Stimulated activated naive CD8-positive, alpha-beta T cell treated with anti-CD3 and anti-CD28 coated beads, Interleukin-15, Interleukin-2, amounts not matched to agents 100 ng/mL and 50 ng/mL, for 24 hours (primary cell): ENCODE data around the gene PNMA3.
A peak's percentile ranks its signal among the peaks of the same experiment; 100 is the strongest.
"Not testable (repeated sequence)": the region's sequence is repeated elsewhere in the genome, so short reads cannot be mapped to it uniquely, and the experiment has no call there.

Experiments used
- H3K27ac Mint-ChIP-seq: one replicate; pipeline ENCODE4 v1.8.0; 2021; ENCODE audit warnings: mild to moderate bottlenecking, mixed read lengths
- H3K27me3 Mint-ChIP-seq: one replicate; pipeline ENCODE4 v1.8.0; 2021; ENCODE audit warnings: mixed read lengths
- H3K36me3 Mint-ChIP-seq: one replicate; pipeline ENCODE4 v1.8.0; 2021; ENCODE audit warnings: low read depth, mixed read lengths
- H3K4me1 Mint-ChIP-seq: one replicate; pipeline ENCODE4 v1.8.0; 2021; ENCODE audit warnings: low read depth, mixed read lengths
- H3K4me3 Mint-ChIP-seq: one replicate; pipeline ENCODE4 v1.8.0; 2021; ENCODE audit warnings: mild to moderate bottlenecking, mixed read lengths
- H3K9me3 Mint-ChIP-seq: one replicate; pipeline ENCODE4 v1.8.0; 2021; ENCODE audit warnings: mixed read lengths

The PNMA3 gene

GRCh38 chrX:153055871-153056749 lies at the start of gene PNMA3:
Gene PNMA3, plus strand, starts transcription at chrX:153056470. Its CDS starts 586 bp downstream, at chrX:153057056.
- Mint-ChIP-seq H3K27ac (no peak within 1 kb of the TSS), H3K36me3 (no peaks in the 10 kb centered on the region), H3K27me3 (no peaks in the 10 kb centered on the region), H3K4me3 (no peak within 1 kb of the TSS), H3K9me3 (no peaks in the 10 kb centered on the region), H3K4me1 (no peaks in the 10 kb centered on the region)

- not testable (repeated sequence) for H3K27ac Mint-ChIP-seq, H3K9me3 Mint-ChIP-seq, H3K36me3 Mint-ChIP-seq, H3K4me3 Mint-ChIP-seq, H3K4me1 Mint-ChIP-seq
- peaks cover 16% of the 10 kb centered on the region for H3K27me3 Mint-ChIP-seq
Measured at GRCh38 chrX:153017174-153017573, 39.1 kb upstream of the PNMA3 start.

- Mint-ChIP-seq H3K36me3 (no peaks in the 10 kb centered on the region), H3K4me1 (peaks cover 4% of the 10 kb centered on the region), H3K4me3 (no peak overlapping the region), H3K9me3 (no peaks in the 10 kb centered on the region), H3K27me3 (peaks cover 10% of the 10 kb centered on the region), H3K27ac (no peak overlapping the region)
Measured at GRCh38 chrX:153019166-153019565, 37.1 kb upstream of the PNMA3 start.

GRCh38 chrX:153026501-153026900 lies 29.8 kb upstream of the PNMA3 start:
- not testable (repeated sequence) for H3K4me1 Mint-ChIP-seq, H3K27me3 Mint-ChIP-seq, H3K27ac Mint-ChIP-seq, H3K9me3 Mint-ChIP-seq, H3K36me3 Mint-ChIP-seq, H3K4me3 Mint-ChIP-seq

GRCh38 chrX:153028487-153028886 lies 27.8 kb upstream of the PNMA3 start:
- not testable (repeated sequence) for H3K4me3 Mint-ChIP-seq, H3K27me3 Mint-ChIP-seq, H3K36me3 Mint-ChIP-seq, H3K9me3 Mint-ChIP-seq, H3K27ac Mint-ChIP-seq
- peaks cover 14% of the 10 kb centered on the region for H3K4me1 Mint-ChIP-seq

GRCh38 chrX:153029162-153029561 lies 27.1 kb upstream of the PNMA3 start:
- Mint-ChIP-seq H3K27ac (no peak overlapping the region), H3K9me3 (no peaks in the 10 kb centered on the region), H3K36me3 (no peaks in the 10 kb centered on the region), H3K4me1 (peaks cover 14% of the 10 kb centered on the region), H3K27me3 (no peaks in the 10 kb centered on the region), H3K4me3 (no peak overlapping the region)

- H3K27ac Mint-ChIP-seq, result no peak overlapping the region
- no peaks in the 10 kb centered on the region for H3K36me3 Mint-ChIP-seq
- H3K4me3 Mint-ChIP-seq, result no peak overlapping the region
- H3K4me1 Mint-ChIP-seq, result peaks cover 14% of the 10 kb centered on the region
- H3K27me3 Mint-ChIP-seq, result no peaks in the 10 kb centered on the region
- H3K9me3 Mint-ChIP-seq, result no peaks in the 10 kb centered on the region
Measured at GRCh38 chrX:153029875-153030274, 26.4 kb upstream of the PNMA3 start.

- Mint-ChIP-seq H3K27ac (no peak overlapping the region), H3K9me3 (no peaks in the 10 kb centered on the region), H3K27me3 (no peaks in the 10 kb centered on the region), H3K4me1 (peaks cover 14% of the 10 kb centered on the region), H3K4me3 (no peak overlapping the region), H3K36me3 (no peaks in the 10 kb centered on the region)
Measured at GRCh38 chrX:153030801-153031200, 25.5 kb upstream of the PNMA3 start.

- no peaks in the 10 kb centered on the region for H3K27me3 Mint-ChIP-seq
- H3K9me3 Mint-ChIP-seq, result no peaks in the 10 kb centered on the region
- no peaks in the 10 kb centered on the region for H3K36me3 Mint-ChIP-seq
- peaks cover 14% of the 10 kb centered on the region for H3K4me1 Mint-ChIP-seq
- H3K27ac Mint-ChIP-seq, result peak overlapping the region; percentile 97
- peak overlapping the region; percentile 84 for H3K4me3 Mint-ChIP-seq
Measured at GRCh38 chrX:153032397-153033118, 23.7 kb upstream of the PNMA3 start.

GRCh38 chrX:153049093-153049492 lies 7.2 kb upstream of the PNMA3 start:
- Mint-ChIP-seq H3K9me3 (peaks cover 14% of the 10 kb centered on the region), H3K4me1 (no peaks in the 10 kb centered on the region), H3K36me3 (peaks cover 20% of the 10 kb centered on the region), H3K4me3 (no peak overlapping the region), H3K27me3 (no peaks in the 10 kb centered on the region), H3K27ac (no peak overlapping the region)

GRCh38 chrX:153052534-153052933 lies 3.7 kb upstream of the PNMA3 start:
- no peak overlapping the region for H3K27ac Mint-ChIP-seq
- no peaks in the 10 kb centered on the region for H3K4me1 Mint-ChIP-seq
- no peaks in the 10 kb centered on the region for H3K27me3 Mint-ChIP-seq
- peaks cover 14% of the 10 kb centered on the region for H3K9me3 Mint-ChIP-seq
- no peak overlapping the region for H3K4me3 Mint-ChIP-seq
- H3K36me3 Mint-ChIP-seq, result peaks cover 20% of the 10 kb centered on the region

- H3K4me3 Mint-ChIP-seq, result no peak overlapping the region
- no peak overlapping the region for H3K27ac Mint-ChIP-seq
- no peaks in the 10 kb centered on the region for H3K36me3 Mint-ChIP-seq
- no peaks in the 10 kb centered on the region for H3K9me3 Mint-ChIP-seq
- no peaks in the 10 kb centered on the region for H3K27me3 Mint-ChIP-seq
- H3K4me1 Mint-ChIP-seq, result peaks cover 3% of the 10 kb centered on the region
Measured at GRCh38 chrX:153057281-153057680, 1.0 kb downstream of the PNMA3 start.

- Mint-ChIP-seq H3K9me3 (no peaks in the 10 kb centered on the region), H3K27ac (no peak overlapping the region), H3K4me1 (peaks cover 3% of the 10 kb centered on the region), H3K36me3 (no peaks in the 10 kb centered on the region), H3K27me3 (no peaks in the 10 kb centered on the region), H3K4me3 (no peak overlapping the region)
Measured at GRCh38 chrX:153059191-153060094, 3.2 kb downstream of the PNMA3 start.

GRCh38 chrX:153060095-153060445 lies 3.8 kb downstream of the PNMA3 start:
- peaks cover 3% of the 10 kb centered on the region for H3K4me1 Mint-ChIP-seq
- no peaks in the 10 kb centered on the region for H3K9me3 Mint-ChIP-seq
- no peak overlapping the region for H3K4me3 Mint-ChIP-seq

GRCh38 chrX:153061732-153062131 lies 5.5 kb downstream of the PNMA3 start:
- Mint-ChIP-seq H3K27me3 (no peaks in the 10 kb centered on the region), H3K27ac (no peak overlapping the region), H3K4me1 (peaks cover 3% of the 10 kb centered on the region), H3K9me3 (no peaks in the 10 kb centered on the region), H3K4me3 (no peak overlapping the region), H3K36me3 (no peaks in the 10 kb centered on the region)

More at GRCh38 chrX:153060095-153060445, 3.8 kb downstream of the PNMA3 start:
- no peak overlapping the region for H3K27ac Mint-ChIP-seq
- no peaks in the 10 kb centered on the region for H3K36me3 Mint-ChIP-seq
- no peaks in the 10 kb centered on the region for H3K27me3 Mint-ChIP-seq
